ENCODE data around the gene NAT8L.

Gene NAT8L

GRCh38 chr4:2054217-2054616 lies 4.9 kb upstream of the NAT8L start:
- no peaks in the 10 kb centered on the region for H3K36me3 Mint-ChIP-seq
- H3K27me3 Mint-ChIP-seq = peaks cover 25% of the 10 kb centered on the region
- H3K4me3 Mint-ChIP-seq = no peak overlapping the region
- H3K9me3 Mint-ChIP-seq (ENCODE audit: low read depth) = no peaks in the 10 kb centered on the region
- H3K27ac Mint-ChIP-seq = no peak overlapping the region
- H3K4me1 Mint-ChIP-seq (ENCODE audit: low read depth) = peaks cover 3% of the 10 kb centered on the region

GRCh38 chr4:2057382-2058065 lies 1.6 kb upstream of the NAT8L start:
- Mint-ChIP-seq H3K4me3 (peak overlapping the region; percentile 81), H3K9me3 (ENCODE audit: low read depth) (no peaks in the 10 kb centered on the region), H3K4me1 (ENCODE audit: low read depth) (peaks cover 3% of the 10 kb centered on the region), H3K27ac (no peak overlapping the region), H3K27me3 (peaks cover 19% of the 10 kb centered on the region), H3K36me3 (no peaks in the 10 kb centered on the region)

DNA sequence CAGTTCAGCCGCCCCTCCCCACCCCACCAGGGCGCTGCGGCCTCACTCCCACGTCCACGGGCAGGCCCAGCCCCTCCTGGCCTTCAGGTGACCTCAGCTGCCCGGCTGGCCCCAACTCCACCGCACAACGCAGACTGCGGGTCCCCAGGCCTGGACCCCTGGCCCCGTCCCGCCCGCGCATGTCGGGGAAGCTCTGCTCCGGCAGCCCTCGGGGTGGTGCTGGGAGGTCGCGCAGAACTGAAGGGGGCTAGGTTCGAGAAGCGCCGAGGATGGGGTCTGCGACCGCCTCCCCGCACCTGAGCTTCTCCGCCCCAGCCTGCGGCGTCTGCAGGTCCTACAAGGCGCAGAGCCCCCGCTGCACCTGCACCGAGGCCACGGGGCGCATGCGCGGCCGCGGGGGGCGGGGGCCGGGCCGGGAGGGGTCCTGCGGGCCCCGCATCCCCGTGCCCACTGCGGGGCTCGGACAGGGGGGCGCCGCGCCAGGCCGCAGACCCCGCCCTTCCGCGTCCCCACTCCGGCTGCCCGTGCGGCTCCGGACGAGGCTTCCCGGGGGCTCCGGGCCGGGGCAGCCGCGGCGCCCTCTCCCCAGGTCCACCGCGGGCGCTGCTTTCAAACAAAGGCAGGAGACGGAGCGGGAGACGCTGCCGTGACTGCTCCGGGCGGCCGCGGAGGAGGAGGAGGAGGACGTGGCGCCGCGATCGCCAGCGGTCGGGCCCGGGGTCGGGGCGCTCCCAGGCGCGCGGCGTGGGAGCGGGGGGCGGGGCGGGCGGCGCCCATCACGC lies 672 bp upstream of the NAT8L start:
- Mint-ChIP-seq H3K9me3 (ENCODE audit: low read depth) (no peaks in the 10 kb centered on the region), H3K4me3 (no peak overlapping the region)

GRCh38 chr4:2059726-2060602 lies 837 bp downstream of the NAT8L start:
- Mint-ChIP-seq H3K4me1 (ENCODE audit: low read depth) (peaks cover 3% of the 10 kb centered on the region), H3K4me3 (no peak overlapping the region), H3K9me3 (ENCODE audit: low read depth) (no peaks in the 10 kb centered on the region), H3K27me3 (peaks cover 13% of the 10 kb centered on the region), H3K27ac (no peak overlapping the region), H3K36me3 (no peaks in the 10 kb centered on the region)

More for the DNA sequence above, 672 bp upstream of the NAT8L start:
- Mint-ChIP-seq H3K27ac (no peak overlapping the region), H3K27me3 (peaks cover 17% of the 10 kb centered on the region), H3K36me3 (no peaks in the 10 kb centered on the region), H3K4me1 (ENCODE audit: low read depth) (peaks cover 3% of the 10 kb centered on the region)

- no peaks in the 10 kb centered on the region for H3K36me3 Mint-ChIP-seq
- H3K27me3 Mint-ChIP-seq = peaks cover 12% of the 10 kb centered on the region
- H3K4me3 Mint-ChIP-seq = no peak overlapping the region
- H3K9me3 Mint-ChIP-seq (ENCODE audit: low read depth) = no peaks in the 10 kb centered on the region
- no peak overlapping the region for H3K27ac Mint-ChIP-seq
- H3K4me1 Mint-ChIP-seq (ENCODE audit: low read depth) = peaks cover 3% of the 10 kb centered on the region
Observed at GRCh38 chr4:2060611-2061185, 1.6 kb downstream of the NAT8L start.

- Mint-ChIP-seq H3K27me3 (peaks cover 10% of the 10 kb centered on the region), H3K9me3 (ENCODE audit: low read depth) (no peaks in the 10 kb centered on the region), H3K4me3 (peak overlapping the region; percentile 10), H3K27ac (no peak overlapping the region), H3K36me3 (no peaks in the 10 kb centered on the region), H3K4me1 (ENCODE audit: low read depth) (peaks cover 3% of the 10 kb centered on the region)
Observed at GRCh38 chr4:2061186-2062131, 2.3 kb downstream of the NAT8L start.

GRCh38 chr4:2062168-2062807 lies 3.2 kb downstream of the NAT8L start:
- Mint-ChIP-seq H3K36me3 (no peaks in the 10 kb centered on the region), H3K9me3 (ENCODE audit: low read depth) (no peaks in the 10 kb centered on the region), H3K27me3 (peaks cover 6% of the 10 kb centered on the region), H3K4me1 (ENCODE audit: low read depth) (peaks cover 3% of the 10 kb centered on the region), H3K27ac (no peak overlapping the region), H3K4me3 (no peak overlapping the region)

- H3K27me3 Mint-ChIP-seq = no peaks in the 10 kb centered on the region
- H3K4me3 Mint-ChIP-seq = no peak overlapping the region
- H3K9me3 Mint-ChIP-seq (ENCODE audit: low read depth) = no peaks in the 10 kb centered on the region
- no peaks in the 10 kb centered on the region for H3K36me3 Mint-ChIP-seq
- H3K27ac Mint-ChIP-seq = no peak overlapping the region
- no peaks in the 10 kb centered on the region for H3K4me1 Mint-ChIP-seq (ENCODE audit: low read depth)
Observed at GRCh38 chr4:2062808-2063524, 3.8 kb downstream of the NAT8L start.

DNA sequence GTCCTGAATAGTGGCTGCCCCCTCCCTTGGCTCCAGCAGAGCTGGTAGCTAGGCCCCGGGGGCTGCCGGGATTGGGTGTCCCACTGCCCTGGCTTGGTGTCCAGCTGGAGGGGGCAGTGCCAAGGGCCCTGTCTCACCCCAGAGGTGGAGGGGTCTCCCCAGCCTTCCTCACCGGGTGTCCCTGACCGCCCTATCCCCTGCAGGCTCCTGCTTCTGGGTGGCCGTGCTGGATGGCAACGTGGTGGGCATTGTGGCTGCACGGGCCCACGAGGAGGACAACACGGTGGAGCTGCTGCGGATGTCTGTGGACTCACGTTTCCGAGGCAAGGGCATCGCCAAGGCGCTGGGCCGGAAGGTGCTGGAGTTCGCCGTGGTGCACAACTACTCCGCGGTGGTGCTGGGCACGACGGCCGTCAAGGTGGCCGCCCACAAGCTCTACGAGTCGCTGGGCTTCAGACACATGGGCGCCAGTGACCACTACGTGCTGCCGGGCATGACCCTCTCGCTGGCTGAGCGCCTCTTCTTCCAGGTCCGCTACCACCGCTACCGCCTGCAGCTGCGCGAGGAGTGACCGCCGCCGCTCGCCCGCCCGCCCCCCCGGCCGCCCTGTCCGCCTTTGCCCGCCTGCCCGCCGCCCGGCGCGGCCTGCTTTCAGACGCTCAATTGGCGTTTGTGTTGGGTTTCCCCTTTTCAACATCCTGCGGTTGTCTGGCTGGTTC lies 4.6 kb downstream of the NAT8L start:
- Mint-ChIP-seq H3K4me3 (no peak overlapping the region), H3K36me3 (no peaks in the 10 kb centered on the region), H3K4me1 (ENCODE audit: low read depth) (no peaks in the 10 kb centered on the region), H3K27ac (no peak overlapping the region), H3K27me3 (no peaks in the 10 kb centered on the region), H3K9me3 (ENCODE audit: low read depth) (no peaks in the 10 kb centered on the region)

GRCh38 chr4:2064276-2064991 lies 5.3 kb downstream of the NAT8L start:
- H3K4me3 Mint-ChIP-seq = no peak overlapping the region
- H3K27ac Mint-ChIP-seq = no peak overlapping the region
- H3K9me3 Mint-ChIP-seq (ENCODE audit: low read depth) = no peaks in the 10 kb centered on the region
- H3K4me1 Mint-ChIP-seq (ENCODE audit: low read depth) = no peaks in the 10 kb centered on the region
- H3K36me3 Mint-ChIP-seq = no peaks in the 10 kb centered on the region
- H3K27me3 Mint-ChIP-seq = no peaks in the 10 kb centered on the region

GRCh38 chr4:2065106-2065930 lies 6.2 kb downstream of the NAT8L start:
- Mint-ChIP-seq H3K36me3 (no peaks in the 10 kb centered on the region), H3K27me3 (no peaks in the 10 kb centered on the region), H3K4me3 (no peak overlapping the region), H3K27ac (no peak overlapping the region), H3K9me3 (ENCODE audit: low read depth) (no peaks in the 10 kb centered on the region), H3K4me1 (ENCODE audit: low read depth) (no peaks in the 10 kb centered on the region)

All from activated naive CD8-positive, alpha-beta T cell (primary cell).